Renal cortical epithelial cell (primary cell): Measurements from ENCODE around the gene PIGR. TPM values are rescaled to one million over a fixed set of nuclear protein-coding genes. Genes with fewer than 3 reads are reported as not detected.
A peak's percentile ranks its signal among the peaks of the same experiment; 100 is the strongest.

ENCODE experiments used
- DNase-seq: peaks from one replicate; pipeline ENCODE4 v3.0.0-alpha.2; 2011; ENCODE audit warnings: low read depth
- total RNA-seq: library from RNA; depleted of rRNA; stranded (reverse); fragments of >200 nt; gene quantifications from 2 replicates; pipeline ENCODE4 v1.2.3, GENCODE V29; 2014

The PIGR gene, protein sequence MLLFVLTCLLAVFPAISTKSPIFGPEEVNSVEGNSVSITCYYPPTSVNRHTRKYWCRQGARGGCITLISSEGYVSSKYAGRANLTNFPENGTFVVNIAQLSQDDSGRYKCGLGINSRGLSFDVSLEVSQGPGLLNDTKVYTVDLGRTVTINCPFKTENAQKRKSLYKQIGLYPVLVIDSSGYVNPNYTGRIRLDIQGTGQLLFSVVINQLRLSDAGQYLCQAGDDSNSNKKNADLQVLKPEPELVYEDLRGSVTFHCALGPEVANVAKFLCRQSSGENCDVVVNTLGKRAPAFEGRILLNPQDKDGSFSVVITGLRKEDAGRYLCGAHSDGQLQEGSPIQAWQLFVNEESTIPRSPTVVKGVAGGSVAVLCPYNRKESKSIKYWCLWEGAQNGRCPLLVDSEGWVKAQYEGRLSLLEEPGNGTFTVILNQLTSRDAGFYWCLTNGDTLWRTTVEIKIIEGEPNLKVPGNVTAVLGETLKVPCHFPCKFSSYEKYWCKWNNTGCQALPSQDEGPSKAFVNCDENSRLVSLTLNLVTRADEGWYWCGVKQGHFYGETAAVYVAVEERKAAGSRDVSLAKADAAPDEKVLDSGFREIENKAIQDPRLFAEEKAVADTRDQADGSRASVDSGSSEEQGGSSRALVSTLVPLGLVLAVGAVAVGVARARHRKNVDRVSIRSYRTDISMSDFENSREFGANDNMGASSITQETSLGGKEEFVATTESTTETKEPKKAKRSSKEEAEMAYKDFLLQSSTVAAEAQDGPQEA
- total RNA-seq: 3.8 and 15.7 TPM in 2 replicates

GRCh38 chr1:206946261-206946660 is at the start of gene PIGR:
TSS of gene PIGR (minus strand) at chr1:206946466. CDS start at chr1:206940531, 5,935 bp downstream.
- no peak for DNase-seq

DNA sequence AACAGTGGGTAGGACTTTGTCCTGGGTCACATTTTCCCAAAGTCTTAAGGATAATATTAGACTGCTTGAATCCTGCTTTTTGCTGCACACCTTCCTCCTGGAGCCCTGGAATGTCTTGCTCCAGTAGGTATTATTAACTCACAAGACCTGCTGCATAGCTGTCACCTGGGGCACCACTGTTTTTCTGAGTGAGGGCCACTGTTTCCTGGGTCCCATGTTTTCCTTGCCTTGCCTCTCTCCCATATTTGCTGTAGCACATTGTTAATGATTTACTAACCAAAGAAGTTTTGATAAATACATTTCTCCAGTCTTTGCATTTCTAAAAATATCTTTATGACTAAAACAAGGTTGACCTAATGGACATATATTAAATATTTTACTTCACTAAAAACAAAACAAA is 46.5 kb upstream of the PIGR start:
- peak; percentile 81 for DNase-seq

DNA sequence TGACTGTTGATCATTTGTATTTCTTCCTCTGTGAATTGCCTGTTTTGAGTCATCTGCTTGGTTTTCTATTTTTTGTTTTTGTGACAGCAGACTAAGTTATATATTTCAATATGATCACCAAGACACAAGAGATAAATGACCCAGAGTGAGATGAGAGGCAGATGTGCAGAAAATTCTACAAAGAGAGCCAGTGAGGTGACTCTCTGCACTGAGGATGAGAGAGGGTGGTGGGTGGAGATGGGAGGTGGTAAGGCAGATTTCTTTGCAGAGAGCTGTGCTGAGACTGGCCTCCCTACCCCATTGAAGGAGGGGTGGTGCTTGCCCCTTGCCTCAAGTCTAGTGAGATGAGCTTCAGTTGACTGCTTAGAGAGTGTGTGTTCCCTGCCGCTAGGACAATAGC is 41.6 kb upstream of the PIGR start:
- no peak for DNase-seq

DNA sequence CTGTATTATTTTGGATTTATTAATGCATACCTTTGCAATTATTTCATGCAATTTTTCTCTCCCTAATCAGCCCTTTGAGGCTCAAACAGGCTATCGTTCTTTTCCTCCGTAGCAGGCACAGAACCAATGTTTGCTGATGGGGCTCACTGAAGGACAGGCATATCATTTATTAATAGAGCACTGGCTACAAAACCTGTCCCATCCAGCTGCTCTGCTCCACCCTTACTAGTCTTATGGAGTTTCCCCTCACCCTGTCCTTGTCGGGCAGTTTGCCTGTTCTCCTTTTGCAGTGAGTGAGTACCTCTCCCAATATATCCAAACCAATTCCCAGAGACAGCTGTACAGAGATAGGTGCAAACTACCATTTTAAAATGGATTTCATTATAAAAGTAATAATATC is 40.6 kb upstream of the PIGR start:
- no peak for DNase-seq

GRCh38 chr1:206986402-206986801 is 40.1 kb upstream of the PIGR start:
- DNase-seq: no peak

DNA sequence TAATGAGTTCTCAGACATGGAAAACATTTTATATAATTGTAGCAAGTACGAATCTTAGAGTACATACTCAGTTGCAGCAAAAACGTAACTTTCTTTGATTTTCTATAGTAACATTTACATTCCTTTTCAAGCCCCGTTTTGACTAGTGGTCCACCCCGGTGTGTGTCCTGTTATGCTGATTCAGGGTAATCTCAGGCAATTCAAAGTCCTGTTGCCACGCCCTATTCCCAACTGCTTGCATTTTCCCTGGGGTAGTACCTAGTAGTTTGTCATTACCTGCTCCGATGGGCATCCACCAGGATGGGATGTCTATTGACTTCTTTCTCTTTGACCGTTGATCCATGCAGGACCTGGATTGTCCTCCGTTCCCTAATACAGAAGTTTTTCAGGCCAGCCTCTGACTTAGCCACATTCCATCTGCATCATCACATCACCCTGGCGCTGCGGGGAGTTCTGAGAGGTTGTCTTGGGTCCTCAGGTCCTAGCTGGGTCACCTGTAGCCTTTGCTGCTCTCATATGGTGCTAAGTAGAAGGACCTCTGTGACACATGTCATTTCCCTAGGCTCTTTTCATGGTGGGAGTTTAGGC is 39.0 kb upstream of the PIGR start:
- DNase-seq: no peak

GRCh38 chr1:206982216-206982615 is 36.0 kb upstream of the PIGR start:
- DNase-seq: no peak

- DNase-seq: peak; percentile 57
These were observed 33.2 kb upstream of the PIGR start for GRCh38 chr1:206979379-206980043.

GRCh38 chr1:206978259-206978658 is 32.0 kb upstream of the PIGR start:
- DNase-seq: no peak

- DNase-seq: peak; percentile 53
These were observed 29.0 kb upstream of the PIGR start for GRCh38 chr1:206975306-206975705.

- no peak for DNase-seq
These were observed 27.9 kb upstream of the PIGR start for GRCh38 chr1:206974140-206974539.

DNA sequence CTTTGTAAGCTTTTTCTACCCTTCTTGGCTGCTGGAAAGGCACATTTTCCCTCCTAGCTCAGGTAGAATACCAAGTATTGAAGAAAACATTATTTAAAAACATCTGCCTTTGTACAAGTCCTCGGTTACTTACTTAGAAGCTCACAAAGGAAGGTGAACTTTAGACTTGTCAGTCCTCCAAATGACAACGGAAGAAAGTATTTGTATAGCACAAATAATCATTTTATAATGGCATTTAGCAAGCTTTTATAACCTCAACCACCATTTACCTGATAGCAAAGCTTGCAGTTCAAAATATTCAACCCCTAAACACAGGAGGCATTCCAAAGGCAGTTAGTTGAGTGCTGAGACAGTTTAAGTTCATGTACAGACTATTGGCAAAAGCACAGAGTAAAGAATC is 26.5 kb upstream of the PIGR start:
- no peak for DNase-seq

DNA sequence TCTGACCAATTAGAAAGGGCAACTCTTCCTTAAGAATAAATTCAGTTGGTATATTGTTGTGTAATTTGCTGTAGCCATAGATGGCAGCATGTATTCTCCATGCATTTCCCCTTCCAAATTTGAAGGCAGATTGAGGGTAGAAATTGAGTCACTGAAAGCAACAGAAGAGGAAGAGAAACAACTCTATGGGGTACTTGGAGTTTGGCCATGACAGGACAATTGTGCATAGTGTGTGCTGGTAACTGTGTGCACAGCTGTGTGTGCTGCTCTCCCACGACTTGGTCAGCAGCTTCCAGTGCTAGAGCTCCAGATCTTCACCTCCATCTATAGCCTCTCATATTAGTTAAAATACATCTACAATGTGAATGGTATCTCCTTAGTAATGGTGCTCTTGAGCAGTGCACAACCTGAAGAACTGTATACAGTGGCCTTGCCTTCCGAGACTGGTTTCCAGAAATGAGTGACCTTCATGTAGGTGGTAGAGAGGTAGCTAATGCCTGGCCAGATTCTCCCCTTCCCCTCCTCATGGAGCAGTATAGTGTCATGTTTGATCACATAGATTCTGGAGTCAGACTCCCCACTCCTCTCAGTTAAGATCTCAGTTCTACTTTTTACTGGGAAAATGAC is 24.9 kb upstream of the PIGR start:
- no peak for DNase-seq

GRCh38 chr1:206970446-206970845 is 24.2 kb upstream of the PIGR start, which contains the start of gene FCAMR:
TSS of gene FCAMR (minus strand) at chr1:206970460. CDS start at chr1:206970125, 335 bp downstream.
- DNase-seq: no peak

- no peak for DNase-seq
These were observed 22.8 kb upstream of the PIGR start for GRCh38 chr1:206969090-206969489.

DNA sequence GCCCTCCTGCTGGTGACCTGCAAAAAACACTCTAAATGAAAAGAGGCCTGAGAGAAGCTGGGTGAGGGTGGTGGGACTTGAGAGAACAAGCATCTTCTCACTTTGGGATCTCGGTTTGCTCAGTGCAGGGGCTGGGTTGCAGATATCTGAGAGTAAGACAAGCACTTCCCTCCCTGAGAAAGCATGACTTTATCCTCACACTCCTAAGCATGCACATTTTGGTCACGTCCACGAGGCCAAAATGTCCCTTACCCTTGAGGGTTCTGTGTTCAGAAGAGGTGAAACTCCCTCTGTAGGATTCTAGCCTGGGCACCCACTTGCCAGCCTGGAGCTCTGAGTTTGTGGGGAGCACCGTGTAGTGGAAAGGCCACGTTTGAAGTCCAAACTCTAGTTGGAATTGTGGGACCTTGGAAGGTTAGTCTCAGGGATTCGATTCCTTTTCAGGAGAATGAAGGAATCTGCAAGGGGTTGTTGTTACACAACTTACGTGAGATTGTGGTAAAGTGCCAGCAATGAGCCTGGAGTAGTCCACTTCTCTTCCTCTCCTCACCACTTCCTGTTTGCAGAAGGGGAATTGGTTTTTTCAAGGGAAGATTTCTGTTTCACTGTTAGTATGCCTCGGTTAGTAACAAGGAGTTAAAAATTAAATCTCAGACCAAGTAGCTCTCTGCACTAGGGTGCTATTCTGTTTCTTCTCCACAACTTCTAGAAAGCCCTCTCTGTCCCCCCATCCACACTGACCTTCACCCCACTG is 21.0 kb upstream of the PIGR start:
- DNase-seq: peak; percentile 89

DNA sequence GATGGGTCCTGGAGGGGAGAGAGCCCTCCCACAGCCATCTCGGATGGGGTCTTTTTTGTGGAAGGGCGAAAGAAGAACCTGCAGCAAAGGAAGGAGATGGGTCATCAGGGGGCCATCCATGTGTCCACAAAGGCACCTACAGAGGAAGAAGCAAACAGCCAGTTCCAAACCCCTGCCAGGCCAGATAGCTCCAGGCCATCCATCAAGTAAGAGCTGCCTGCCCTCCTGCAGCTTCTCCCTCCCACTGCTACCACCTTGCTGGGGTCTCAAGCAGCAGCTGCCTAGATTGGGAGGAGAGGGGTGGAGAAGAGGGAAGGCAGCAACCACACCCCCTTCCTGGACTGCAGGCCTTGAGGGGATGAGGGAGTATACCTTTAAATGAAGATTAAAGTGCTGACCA is 19.5 kb upstream of the PIGR start:
- DNase-seq: no peak

GRCh38 chr1:206963740-206964139 is 17.5 kb upstream of the PIGR start:
- no peak for DNase-seq

GRCh38 chr1:206963119-206963712 is 16.9 kb upstream of the PIGR start:
- DNase-seq: no peak

DNA sequence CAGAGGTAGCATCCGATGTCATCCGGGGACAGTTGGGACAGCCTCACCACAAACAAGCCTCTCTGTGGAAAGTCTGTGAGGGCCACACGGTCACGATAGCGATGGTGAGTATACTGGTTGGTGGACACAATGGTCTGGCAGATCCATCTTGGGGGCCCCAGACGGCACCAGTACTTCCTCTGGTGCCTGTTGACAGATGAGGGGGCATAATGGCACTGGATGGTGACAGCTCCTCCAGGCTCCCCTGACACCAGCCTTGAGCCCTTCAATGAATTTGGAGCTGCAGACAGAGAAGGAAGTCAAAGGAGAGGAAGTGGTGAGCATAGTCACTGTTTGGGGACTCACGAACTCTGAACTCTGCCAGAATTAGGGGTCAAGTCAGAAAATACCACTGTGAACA is 16.0 kb upstream of the PIGR start:
- DNase-seq: no peak

- DNase-seq: no peak
These were observed 15.4 kb upstream of the PIGR start for GRCh38 chr1:206961668-206962067.
